H1 (cell line): ENCODE data around the gene NDEL1. TPM values are rescaled to one million over a fixed set of nuclear protein-coding genes. Genes with fewer than 3 reads are reported as not detected.

Experiments used
- CTCF ChIA-PET: fragments of 300-600 bp; sonication (Branson Sonifier 250); formaldehyde crosslinking; loops from one replicate; lab custom pipeline; 2021; ENCODE audit not compliant: partially characterized antibody; lab: Charles Lee
- POLR2A ChIA-PET: fragments of 300-600 bp; sonication (Branson Sonifier 250); formaldehyde crosslinking; loops from one replicate; lab custom pipeline; 2021; ENCODE audit warnings: inconsistent platforms; ENCODE audit not compliant: partially characterized antibody; lab: Charles Lee
- DNase-seq, 2 experiments: peaks; one replicate each; pipeline versions ENCODE4 v3.0.0 to v3.0.0-alpha.2; 2010 to 2022; ENCODE audit warnings: low spot score in 2 of 2, low read depth in 1 of 2, mixed read lengths in 1 of 2
- FAIRE-seq: peaks from 2 replicates; lab custom pipeline; 2011; peaks lifted over from hg19 to GRCh38; lab: Jason Lieb, UNC
- H2AFZ ChIP-seq: 2 replicates; pipeline ENCODE4 v1.8.1; 2012; ENCODE audit warnings: low read length, inconsistent platforms
- H2AK5ac ChIP-seq: 2 replicates; pipeline ENCODE4 v1.6.1; 2013; ENCODE audit warnings: low read depth, low read length
- H2BK120ac ChIP-seq: replicated peaks from 2 replicates; pipeline ENCODE3; 2013; ENCODE audit warnings: low read depth, low read length, inconsistent platforms
- H2BK12ac ChIP-seq: 2 replicates; pipeline ENCODE4 v1.6.1; 2013; ENCODE audit warnings: low read depth, low read length
- H2BK15ac ChIP-seq: 2 replicates; pipeline ENCODE4 v1.6.1; 2013; ENCODE audit warnings: low read length
- H2BK20ac ChIP-seq: 2 replicates; pipeline ENCODE4 v1.6.1; 2013; ENCODE audit warnings: low read length
- H2BK5ac ChIP-seq: 2 replicates; pipeline ENCODE4 v1.6.1; 2013; ENCODE audit warnings: low read depth, low read length
- H3K14ac ChIP-seq: 2 replicates; pipeline ENCODE4 v1.6.1; 2013; ENCODE audit warnings: inconsistent platforms; ENCODE audit not compliant: insufficient read length
- H3K18ac ChIP-seq: 2 replicates; pipeline ENCODE4 v1.6.1; 2013; ENCODE audit warnings: low read length; ENCODE audit errors: extremely low read depth
- H3K23ac ChIP-seq: 2 replicates; pipeline ENCODE4 v1.6.1; 2013; ENCODE audit warnings: inconsistent platforms; ENCODE audit not compliant: insufficient read length
- H3K23me2 ChIP-seq: 2 replicates; pipeline ENCODE4 v1.6.1; 2013; ENCODE audit warnings: low read depth, low read length
- H3K27ac ChIP-seq: 2 replicates; pipeline ENCODE4 v1.6.1; 2011; ENCODE audit warnings: low read depth, low read length, inconsistent platforms
- H3K27me3 ChIP-seq, 4 experiments: replicated peaks in 1 of 4; 1 replicate in 1 of 4; 2 replicates in 3 of 4; pipeline versions ENCODE4 v1.6.1 to v1.8.1; 2011 to 2013; ENCODE audit warnings: low read length in 3 of 4, mild to moderate bottlenecking in 3 of 4, inconsistent platforms in 2 of 4, mixed read lengths in 2 of 4, moderate library complexity in 1 of 4; ENCODE audit not compliant: control insufficient read depth in 3 of 4, insufficient read depth in 3 of 4; ENCODE audit errors: extremely low read depth in 1 of 4
- H3K36me3 ChIP-seq, 4 experiments: 2 replicates each; pipeline versions ENCODE4 v1.6.1 to v1.8.1; 2011 to 2013; ENCODE audit warnings: mild to moderate bottlenecking in 4 of 4, low read length in 3 of 4, moderate library complexity in 2 of 4, control low read depth in 1 of 4, inconsistent platforms in 1 of 4; ENCODE audit not compliant: insufficient read depth in 4 of 4, control insufficient read depth in 2 of 4
- H3K4ac ChIP-seq: replicated peaks from 2 replicates; pipeline ENCODE3; 2013; ENCODE audit warnings: low read length, low read depth, mixed read lengths, inconsistent platforms; ENCODE audit not compliant: insufficient read length
- H3K4me1 ChIP-seq, 4 experiments: replicated peaks in 1 of 4; 1 replicate in 1 of 4; 2 replicates in 3 of 4; pipeline versions ENCODE4 v1.6.1 to v1.8.1; 2011 to 2013; ENCODE audit warnings: low read length in 3 of 4, inconsistent platforms in 2 of 4, mixed read lengths in 1 of 4; ENCODE audit not compliant: insufficient read depth in 4 of 4, control insufficient read depth in 3 of 4
- H3K4me2 ChIP-seq, 2 experiments: 2 replicates each; pipeline versions ENCODE4 v1.6.1 to v1.8.1; 2011 to 2013; ENCODE audit warnings: low read depth in 2 of 2, low read length in 2 of 2, control low read depth in 1 of 2, inconsistent platforms in 1 of 2, mild to moderate bottlenecking in 1 of 2; ENCODE audit not compliant: insufficient read depth in 1 of 2
- H3K4me3 ChIP-seq, 4 experiments: fragments of 200-600, 300-600 bp in 1 of 4; sonication (generic), shearing (Covaris generic), sonication (Bioruptor Twin) in 1 of 4; 2 replicates each; pipeline versions ENCODE4 v1.5.1 to v1.8.1; 2011 to 2016; ENCODE audit warnings: low read length in 4 of 4, low read depth in 3 of 4, control low read depth in 2 of 4, inconsistent platforms in 2 of 4, mild to moderate bottlenecking in 2 of 4, mixed read lengths in 1 of 4, moderate library complexity in 1 of 4; ENCODE audit not compliant: insufficient read depth in 2 of 4; ENCODE audit errors: extremely low read depth in 1 of 4
- H3K56ac ChIP-seq: replicated peaks from 2 replicates; pipeline ENCODE3; 2013; ENCODE audit warnings: low read depth, mild to moderate bottlenecking, mixed read lengths, low read length, inconsistent platforms; ENCODE audit not compliant: insufficient read length
- H3K79me1 ChIP-seq: 2 replicates; pipeline ENCODE4 v1.6.1; 2013; ENCODE audit warnings: low read depth, low read length, control low read depth
- H3K79me2 ChIP-seq, 2 experiments: 2 replicates each; pipeline versions ENCODE4 v1.6.1 to v1.8.1; 2012 to 2013; ENCODE audit warnings: low read length in 2 of 2, mild to moderate bottlenecking in 2 of 2, inconsistent platforms in 1 of 2; ENCODE audit not compliant: insufficient read depth in 2 of 2, control insufficient read depth in 1 of 2
- H3K9ac ChIP-seq, 4 experiments: replicated peaks in 1 of 4; 1 replicate in 1 of 4; 2 replicates in 3 of 4; pipeline versions ENCODE4 v1.6.1 to v1.8.1; 2011 to 2013; ENCODE audit warnings: low read depth in 3 of 4, low read length in 3 of 4, control low read depth in 2 of 4, mild to moderate bottlenecking in 2 of 4, moderate library complexity in 2 of 4, inconsistent platforms in 1 of 4; ENCODE audit errors: extremely low read depth in 1 of 4
- H3K9me3 ChIP-seq, 2 experiments: 2 replicates each; pipeline versions ENCODE4 v1.6.1 to v1.8.1; 2012 to 2013; ENCODE audit warnings: mild to moderate bottlenecking in 2 of 2, moderate library complexity in 2 of 2, control low read depth in 1 of 2, inconsistent platforms in 1 of 2, low read depth in 1 of 2, low read length in 1 of 2, mixed read lengths in 1 of 2; ENCODE audit not compliant: insufficient read depth in 2 of 2
- H4K20me1 ChIP-seq, 2 experiments: replicated peaks in 1 of 2; 2 replicates each; pipeline versions ENCODE3 to v1.8.1; 2011 to 2013; ENCODE audit warnings: inconsistent platforms in 2 of 2, low read length in 2 of 2, mild to moderate bottlenecking in 1 of 2; ENCODE audit not compliant: insufficient read depth in 2 of 2, control insufficient read depth in 1 of 2
- H4K5ac ChIP-seq: 2 replicates; pipeline ENCODE4 v1.6.1; 2013; ENCODE audit warnings: low read length, low read depth, mixed read lengths, inconsistent platforms; ENCODE audit not compliant: insufficient read length
- H4K8ac ChIP-seq: 2 replicates; pipeline ENCODE4 v1.8.0; 2013; ENCODE audit warnings: mild to moderate bottlenecking, moderate library complexity, low read length, inconsistent platforms; ENCODE audit not compliant: insufficient read depth; ENCODE audit errors: extremely low read depth
- H4K91ac ChIP-seq: replicated peaks from 2 replicates; pipeline ENCODE3; 2013; ENCODE audit warnings: low read length, mixed read lengths, inconsistent platforms; ENCODE audit not compliant: insufficient read length
- CTCF ChIP-seq, 3 experiments: IDR thresholded peaks; 1 replicate in 2 of 3; 2 replicates in 1 of 3; pipeline versions ENCODE4 v1.5.1 to v1.6.1; 2011; ENCODE audit warnings: low read length in 3 of 3, mild to moderate bottlenecking in 3 of 3, inconsistent platforms in 2 of 3, low read depth in 1 of 3, moderate library complexity in 1 of 3; ENCODE audit not compliant: insufficient read depth in 1 of 3; ENCODE audit errors: control extremely low read depth in 1 of 3
- EP300 ChIP-seq, 2 experiments: IDR thresholded peaks; 1 replicate in 1 of 2; 2 replicates in 1 of 2; pipeline ENCODE4 v1.6.1; 2011 to 2012; ENCODE audit warnings: low read depth in 2 of 2, low read length in 2 of 2, mild to moderate bottlenecking in 2 of 2, borderline replicate concordance in 1 of 2, inconsistent platforms in 1 of 2, moderate library complexity in 1 of 2
- HDAC2 ChIP-seq, 2 experiments: fragments of 300-600 bp in 1 of 2; sonication (generic) in 1 of 2; IDR thresholded peaks; 2 replicates each; pipeline ENCODE4 v1.6.1; 2011 to 2012; ENCODE audit warnings: low read depth in 2 of 2, low read length in 2 of 2, mild to moderate bottlenecking in 2 of 2, moderate library complexity in 2 of 2, borderline replicate concordance in 1 of 2, inconsistent platforms in 1 of 2
- HDAC6 ChIP-seq: IDR thresholded peaks from one replicate; pipeline ENCODE4 v1.7.1; 2012; ENCODE audit warnings: low read depth, mild to moderate bottlenecking, inconsistent platforms, low read length, moderate library complexity
- KDM5A ChIP-seq: fragments of 200-600 bp; IDR thresholded peaks from 2 replicates; pipeline ENCODE4 v1.7.1; 2012; ENCODE audit warnings: mild to moderate bottlenecking, low read length, inconsistent platforms, mixed read lengths
- POU5F1 ChIP-seq: IDR thresholded peaks from 2 replicates; pipeline ENCODE4 v1.6.1; 2011; ENCODE audit warnings: low read depth, mild to moderate bottlenecking, low read length, moderate library complexity
- RAD21 ChIP-seq, 2 experiments: IDR thresholded peaks in 1 of 2; conservative IDR thresholded peaks in 1 of 2; 2 replicates each; pipeline ENCODE4 v1.6.1; 2011; ENCODE audit warnings: low read depth in 2 of 2, low read length in 2 of 2, improper control_type of control experiment in 1 of 2, inconsistent platforms in 1 of 2, mild to moderate bottlenecking in 1 of 2, moderate library complexity in 1 of 2
- SAP30 ChIP-seq: fragments of 300-600 bp; sonication (generic); IDR thresholded peaks from 2 replicates; pipeline ENCODE4 v1.7.1; 2012; ENCODE audit warnings: low read length, moderate library complexity, mild to moderate bottlenecking, inconsistent platforms; ENCODE audit not compliant: insufficient read depth, insufficient replicate concordance
- SP2 ChIP-seq: IDR thresholded peaks from 2 replicates; pipeline ENCODE4 v1.6.1; 2012; ENCODE audit warnings: mild to moderate bottlenecking, low read length, inconsistent platforms
- WGBS, 2 experiments: shearing (Covaris generic) in 1 of 2; methylation state at CpG; one replicate each; pipeline versions ENCODE4 v1.1.6 to v1.1.7; 2013 to 2015; ENCODE audit warnings: low lambda C conversion rate in 2 of 2, mixed read lengths in 2 of 2, inconsistent platforms in 1 of 2, low coverage in 1 of 2, missing lambda C conversion rate in 1 of 2; ENCODE audit not compliant: insufficient replicate concordance in 2 of 2, insufficient coverage in 1 of 2, insufficient read length in 1 of 2; ENCODE audit errors: extremely low coverage in 1 of 2, missing lambda C conversion rate in 1 of 2; 5-methylcytosine and 5-hydroxymethylcytosine counted together
- polyA plus RNA-seq, 7 experiments: library from polyadenylated mRNA; depleted of rRNA in 3 of 7; stranded (reverse) in 5 of 7; unstranded in 2 of 7; fragments of >200 nt in 5 of 7; fragments of 200-250 nt in 2 of 7; gene quantifications; 1 replicate in 5 of 7; 2 replicates in 1 of 7; 4 replicates in 1 of 7; pipeline versions ENCODE4 v1.2.1 to v1.2.3, GENCODE V29; 2011 to 2013; ENCODE audit warnings: missing spikeins in 2 of 7, mixed read lengths in 2 of 7
- total RNA-seq: library from RNA; stranded (reverse); fragmentation: NEBNext Ultra II Directional; extraction: Animal tissue kit (Norgen Biotek cat#: 25700); gene quantifications from 2 replicates; pipeline ENCODE4 v1.2.1, GENCODE V29; 2021

The NDEL1 gene
- total and polyA plus RNA-seq, 2 of the 8 experiments (the other 6 are each of a cell fraction or from before 2014, with no cell fraction given): 31.1 to 32.9 TPM

GRCh38 chr17:8445536-8445935 is 9.9 kb downstream of the NDEL1 start:
- FAIRE-seq: no peak
- no peak overlapping the region for H3K27ac ChIP-seq
- peaks cover 0 to 2% of the 10 kb centered on the region in 2 experiments for H4K20me1 ChIP-seq
- TF ChIP-seq SAP30: no peak
- TF ChIP-seq CTCF (IDR thresholded peaks at IDR 0.05; ENCODE audit: control extremely low read depth in 1 of 3, insufficient read depth in 1 of 3, low read depth in 1 of 3, low read length in 3 of 3): no peak
- no peak for TF ChIP-seq KDM5A
- TF ChIP-seq POU5F1: no peak
- TF ChIP-seq HDAC6: no peak
- no peak for TF ChIP-seq EP300 (IDR thresholded peaks at IDR 0.05; ENCODE audit: borderline replicate concordance in 1 of 2, low read depth in 2 of 2, low read length in 2 of 2)
- TF ChIP-seq SP2: no peak
- no peak for TF ChIP-seq RAD21 (IDR thresholded peaks at IDR 0.05 in 1 of 2, conservative IDR thresholded peaks at IDR 0.05 in 1 of 2; ENCODE audit: low read depth in 2 of 2, low read length in 2 of 2)
- no peak for TF ChIP-seq HDAC2 (IDR thresholded peaks at IDR 0.05; ENCODE audit: borderline replicate concordance in 1 of 2, low read depth in 2 of 2, low read length in 2 of 2)

More at GRCh38 chr17:8445536-8445935, 9.9 kb downstream of the NDEL1 start:
- Histone ChIP-seq H3K27me3 (no peaks in the 10 kb centered on the region), H3K14ac (no peak overlapping the region), H3K79me2 (peaks cover 0 to 23% of the 10 kb centered on the region in 2 experiments; a peak in 2 of 4 replicates), H3K56ac (no peak overlapping the region), H2BK120ac (no peak overlapping the region), H4K91ac (no peak overlapping the region), H2BK15ac (no peak overlapping the region), H3K9ac (no peak overlapping the region), H3K4me2 (no peak overlapping the region), H3K4me3 (no peak overlapping the region), H2BK5ac (no peak overlapping the region), H3K79me1 (no peaks in the 10 kb centered on the region), H2AFZ (no peak overlapping the region), H3K4ac (no peak overlapping the region), H2BK12ac (no peak overlapping the region), H3K23ac (no peak overlapping the region), H3K4me1 (no peaks in the 10 kb centered on the region), H3K23me2 (no peaks in the 10 kb centered on the region), H3K36me3 (peaks cover 3 to 24% (median 8%) of the 10 kb centered on the region in 4 experiments; a peak in 7 of 8 replicates), H3K9me3 (no peaks in the 10 kb centered on the region), H3K18ac (no peak overlapping the region), H2BK20ac (no peak overlapping the region), H4K8ac (no peak overlapping the region; the same call in 1 of the 2 replicates), H2AK5ac (no peak overlapping the region), H4K5ac (no peak overlapping the region)
- ChIA-PET POLR2A (interaction anchor here (0.8 kb wide), 1 partner anchor 9 kb away, joined by 4 read pairs; no protein-coding TSS in a partner anchor), CTCF (interaction anchor here (0.9 to 1.4 kb wide), 2 partner anchors 35 to 146 kb away, joined by 3 read pairs; no protein-coding TSS in a partner anchor)
- no peak for DNase-seq
- WGBS, 2 experiments: 81% methylated on average over 4 of the region's 4 CpGs; no CpG with 5 or more reads in 1 of the 2 experiments
